CD4-positive, alpha-beta T cell treated with Interleukin-10 for 1 hour (primary cell): ENCODE data around the gene PXYLP1.

Source experiments
- DNase-seq: peaks from one replicate; pipeline ENCODE4 v3.0.0-alpha.2; 2020

The PXYLP1 gene

DNA sequence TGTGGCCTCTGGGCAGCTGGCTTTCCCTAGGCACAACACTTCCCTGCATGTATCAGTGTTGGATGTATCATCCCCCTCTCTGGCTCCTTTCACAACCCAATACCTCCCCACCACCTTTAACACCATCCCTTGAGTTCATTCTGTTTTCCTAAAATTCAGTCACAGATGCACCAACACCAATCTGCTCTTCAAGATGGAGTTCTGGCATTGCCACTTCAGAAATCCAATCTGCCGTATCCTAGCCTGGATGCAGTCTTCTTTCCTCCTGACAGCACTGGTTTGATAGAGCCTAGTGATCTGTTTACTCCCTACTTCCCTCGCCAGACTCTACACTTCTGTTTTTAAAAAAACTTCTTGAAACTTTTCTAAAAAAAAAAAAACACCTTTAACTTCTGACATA lies 21.7 kb downstream of the PXYLP1 start:
- no peak for DNase-seq

DNA sequence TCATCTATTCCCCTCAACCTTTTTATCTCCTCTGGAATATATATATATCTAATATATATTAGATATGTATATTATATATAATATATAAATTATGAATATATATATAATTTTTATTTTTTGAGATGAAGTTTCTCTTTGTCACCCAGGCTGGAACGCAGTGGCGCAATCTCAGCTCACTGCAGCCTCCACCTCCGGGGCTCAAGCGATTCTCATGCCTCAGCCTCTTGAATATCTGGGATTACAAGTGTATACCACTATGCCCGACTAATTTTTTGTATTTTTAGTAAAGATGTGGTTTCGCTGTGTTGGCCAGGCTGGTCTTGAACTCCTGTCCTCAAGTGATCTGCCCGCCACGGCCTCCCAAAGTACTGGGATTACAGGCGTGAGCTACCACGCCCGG lies 22.2 kb downstream of the PXYLP1 start:
- no peak for DNase-seq

DNA sequence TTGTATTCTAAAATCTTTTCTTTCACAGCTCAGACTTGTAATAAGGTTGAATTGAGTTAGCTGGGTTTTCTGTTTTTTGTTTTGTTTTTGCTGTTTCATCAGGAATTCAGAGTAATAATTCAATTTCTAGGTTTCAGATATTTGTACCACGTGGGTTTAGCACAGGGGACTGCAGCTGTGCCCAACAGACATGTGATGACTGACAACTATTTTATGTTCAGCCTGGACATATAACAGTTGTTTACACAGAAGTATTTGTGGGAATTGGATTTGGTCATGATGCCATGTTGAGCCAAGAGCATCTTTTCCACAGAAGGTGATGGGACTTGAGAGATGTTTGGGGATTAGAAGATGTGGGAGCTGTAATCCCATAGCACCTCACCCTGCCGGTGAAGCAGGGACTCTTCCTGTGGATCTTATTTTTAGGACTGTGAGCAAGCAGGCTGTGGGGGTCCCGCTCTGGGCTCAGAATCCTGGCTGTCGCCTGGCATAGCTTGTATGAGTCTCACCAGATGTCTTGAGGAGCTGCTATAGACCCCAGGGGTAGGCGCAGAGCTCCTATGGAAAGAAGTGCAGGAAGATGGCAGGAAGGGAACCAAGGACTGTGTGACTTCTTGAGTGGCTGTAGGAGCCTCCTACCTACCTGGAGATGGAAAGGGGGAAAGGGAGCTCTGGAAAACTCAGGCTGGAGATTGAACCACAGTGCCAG lies 23.7 kb downstream of the PXYLP1 start:
- DNase-seq, result no peak

DNA sequence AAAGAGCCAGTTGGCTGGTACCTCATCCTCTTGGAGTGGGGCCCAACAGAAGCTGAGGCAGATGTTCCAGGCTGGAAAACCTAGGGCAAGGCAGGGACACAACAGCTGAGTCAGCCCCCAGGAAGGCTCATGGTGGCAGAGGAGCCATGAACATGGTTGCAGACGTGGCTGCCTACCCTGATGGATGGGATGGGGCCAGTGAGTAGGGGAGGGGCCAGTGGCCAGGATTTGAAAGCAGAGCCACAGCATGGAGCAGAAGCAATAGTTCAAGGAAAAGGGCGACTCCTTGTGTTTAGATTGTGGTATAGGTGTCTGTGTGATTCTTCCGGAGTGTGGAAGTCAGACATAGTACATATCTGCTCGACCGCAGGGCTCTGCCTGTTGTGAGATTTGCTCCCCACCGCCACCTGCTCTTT lies 24.2 kb downstream of the PXYLP1 start:
- DNase-seq, result peak; percentile 71

DNA sequence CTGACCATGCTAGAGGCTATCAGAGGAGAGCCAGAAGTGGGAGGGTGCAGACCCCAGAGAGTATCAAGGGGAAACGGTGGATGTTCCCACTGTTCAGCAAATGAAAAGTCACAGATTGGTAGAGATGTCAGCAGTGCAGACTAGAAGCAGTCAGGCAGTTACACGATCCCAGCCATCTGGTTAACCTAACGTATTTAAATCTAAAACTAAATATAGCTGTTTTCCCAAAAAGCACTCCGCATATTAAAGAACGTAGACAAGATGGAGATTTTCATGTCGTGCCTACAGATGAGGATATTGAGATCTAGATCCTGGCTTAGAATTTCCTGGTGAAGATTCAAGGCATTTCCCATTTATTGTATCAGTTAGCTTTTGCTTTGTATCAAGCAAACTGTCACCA lies 25.2 kb downstream of the PXYLP1 start:
- DNase-seq, result no peak

DNA sequence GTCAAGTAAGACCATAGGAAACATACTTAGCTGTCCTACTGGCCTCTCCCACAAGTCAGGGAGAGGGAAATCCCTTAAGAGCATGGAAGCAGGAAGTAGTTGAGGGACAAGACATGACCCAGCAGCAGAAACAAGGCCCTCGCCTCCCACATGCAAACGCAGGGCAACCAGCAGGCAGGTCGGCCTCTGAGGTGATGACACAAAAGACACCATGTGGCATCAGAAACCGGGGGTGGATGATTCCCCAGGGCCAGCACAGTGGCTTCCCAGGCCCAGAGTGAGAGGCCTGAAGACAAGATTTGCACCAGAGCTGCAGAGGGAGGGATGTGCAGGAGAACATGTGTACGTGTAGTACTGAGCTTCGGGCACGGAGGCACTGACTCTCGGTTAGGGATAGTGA lies 26.3 kb downstream of the PXYLP1 start:
- DNase-seq, result no peak

DNA sequence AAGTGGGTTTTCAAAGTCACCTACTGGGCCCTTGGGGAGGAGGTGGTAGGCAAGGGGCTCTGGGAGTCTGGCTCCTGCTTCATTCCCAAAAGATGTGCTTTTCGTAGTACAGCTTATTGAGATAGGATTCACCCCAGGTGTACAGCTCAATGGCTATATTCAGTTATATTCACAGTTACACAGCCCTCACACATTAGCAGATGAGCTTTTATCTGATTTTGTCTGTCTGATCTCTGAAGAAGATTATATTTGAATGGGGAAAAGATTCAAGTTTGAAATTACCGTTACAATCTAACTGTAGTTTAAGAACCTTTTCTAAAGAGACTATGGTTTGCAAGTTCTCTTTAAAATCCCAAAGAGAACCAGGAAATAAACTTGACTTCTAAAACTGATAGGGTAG lies 27.3 kb downstream of the PXYLP1 start:
- DNase-seq, result no peak

DNA sequence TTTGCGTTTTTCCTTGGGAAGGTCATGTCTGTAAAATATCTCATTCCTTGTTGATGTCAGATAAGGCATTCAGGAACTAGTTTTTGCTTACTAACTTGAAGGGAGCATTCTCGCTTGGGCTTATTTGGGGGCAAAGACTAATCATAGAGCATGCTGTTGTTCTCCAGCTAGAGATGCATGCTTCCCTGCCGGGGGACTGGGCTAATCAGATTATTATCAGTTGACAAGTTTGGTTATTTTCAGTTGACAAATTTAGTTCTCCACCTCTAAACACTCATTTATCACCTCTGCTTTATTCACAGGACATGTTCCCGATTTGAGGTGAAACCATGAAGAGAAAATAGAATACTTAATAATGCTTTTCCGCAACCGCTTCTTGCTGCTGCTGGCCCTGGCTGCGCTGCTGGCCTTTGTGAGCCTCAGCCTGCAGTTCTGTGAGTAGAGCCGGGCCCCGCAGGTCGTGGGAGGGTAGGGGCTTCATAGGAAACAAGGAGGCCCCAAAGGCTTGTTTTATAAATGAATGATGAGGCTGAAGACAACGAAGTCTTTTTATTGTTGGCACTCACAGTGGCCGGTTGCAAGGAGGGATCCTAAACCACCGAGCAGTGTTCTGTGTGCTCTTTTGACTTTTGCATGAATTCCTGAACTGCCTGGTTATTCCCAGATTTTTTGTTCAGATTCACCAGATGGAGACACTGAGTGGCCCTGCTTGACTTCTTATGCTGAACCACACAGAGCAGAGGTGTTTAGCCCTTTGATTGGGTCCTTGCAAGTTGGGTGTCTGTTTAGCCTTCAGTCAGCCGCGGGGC lies 28.4 kb downstream of the PXYLP1 start:
- no peak for DNase-seq

DNA sequence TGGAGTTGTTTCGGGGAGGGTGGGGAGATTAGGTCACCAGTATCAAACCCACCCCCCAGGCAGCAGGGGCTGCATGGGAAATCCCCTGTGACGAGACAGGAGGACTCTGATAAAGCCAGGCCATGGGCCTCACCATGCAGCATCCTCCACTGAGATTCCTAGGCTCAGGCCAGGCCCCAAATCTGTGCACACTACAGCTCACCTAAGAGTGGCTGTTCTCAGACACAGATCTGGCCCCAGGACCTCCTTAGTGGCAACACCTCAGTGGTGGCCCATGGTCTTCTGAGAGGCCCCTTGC lies 29.0 kb downstream of the PXYLP1 start:
- DNase-seq, result no peak

DNA sequence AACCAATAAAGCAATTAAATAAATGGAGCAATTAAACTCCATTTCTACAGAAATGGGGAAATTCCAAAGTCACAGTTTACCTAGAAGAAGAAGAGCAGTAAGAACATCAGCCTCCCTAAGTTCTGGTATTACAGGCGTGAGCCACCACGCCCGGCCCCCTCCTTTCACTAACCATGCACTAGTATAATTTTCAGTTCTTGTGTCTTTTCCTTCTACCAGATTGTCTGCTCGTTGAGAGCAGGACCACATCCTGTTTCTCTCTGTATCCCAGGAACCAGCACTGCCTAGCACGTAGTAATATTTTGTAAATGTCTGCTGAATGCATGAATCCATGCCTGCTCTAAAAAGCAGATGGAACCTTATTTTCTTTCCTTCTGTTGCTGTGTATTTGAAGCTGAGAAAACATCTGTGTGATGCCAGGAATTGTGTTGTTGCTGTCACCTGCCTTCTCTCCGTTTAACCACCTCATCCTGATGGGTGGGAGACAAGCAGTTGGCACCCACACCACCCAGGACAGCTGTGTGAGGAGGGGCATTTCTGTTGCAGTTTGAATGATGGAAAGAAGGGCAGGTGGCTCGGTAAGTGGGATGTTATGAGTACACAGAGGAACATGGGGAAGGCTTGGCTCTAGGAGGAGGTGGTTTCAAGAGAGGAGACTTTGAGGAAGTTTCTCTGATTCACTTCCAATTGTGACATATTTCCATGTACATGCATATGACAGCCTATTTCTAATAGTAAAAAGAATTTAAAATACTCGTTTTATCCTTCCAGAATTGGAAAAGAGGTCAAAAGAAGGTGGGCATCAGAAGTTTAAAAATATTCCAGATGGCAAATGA lies 30.1 kb downstream of the PXYLP1 start:
- no peak for DNase-seq

DNA sequence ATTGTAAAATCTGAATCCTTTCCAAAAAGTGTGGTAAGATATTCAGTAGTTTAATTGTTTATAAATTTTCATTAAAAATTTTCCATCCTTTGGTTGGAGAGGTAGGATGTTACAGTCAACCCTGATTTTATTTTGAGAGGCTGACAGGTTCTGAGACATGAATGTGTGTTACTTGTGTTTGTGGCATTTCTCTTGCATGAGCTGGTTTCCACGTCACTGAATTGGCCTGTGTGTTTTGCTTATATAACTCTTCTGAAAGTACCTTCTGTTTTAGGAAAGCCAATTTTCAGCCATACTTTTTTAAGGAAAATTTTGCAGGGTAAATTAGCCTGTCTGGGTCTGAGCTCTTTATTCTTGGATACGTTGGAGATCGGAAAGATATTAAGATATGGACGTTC lies 30.7 kb downstream of the PXYLP1 start:
- DNase-seq, result no peak

DNA sequence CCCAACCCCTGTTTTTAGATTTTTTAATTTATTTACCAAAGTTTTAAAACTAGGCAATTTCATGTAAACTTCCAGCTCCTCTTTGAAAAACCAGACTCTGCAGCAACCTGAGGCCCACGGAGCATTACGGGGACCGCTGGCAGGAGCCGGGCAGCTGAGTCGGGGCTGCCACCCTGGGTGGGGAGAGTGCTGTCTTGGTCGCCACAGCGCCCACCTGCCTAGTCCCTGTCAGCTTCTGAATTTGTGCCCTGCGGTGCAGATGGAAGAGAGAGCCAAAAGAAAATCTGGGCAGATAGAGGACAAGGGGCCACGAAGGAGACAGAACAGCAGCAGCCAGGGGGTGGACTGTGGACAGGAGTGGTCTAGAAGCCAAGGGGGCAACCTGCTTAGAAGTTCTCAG lies 34.6 kb downstream of the PXYLP1 start:
- DNase-seq, result no peak

DNA sequence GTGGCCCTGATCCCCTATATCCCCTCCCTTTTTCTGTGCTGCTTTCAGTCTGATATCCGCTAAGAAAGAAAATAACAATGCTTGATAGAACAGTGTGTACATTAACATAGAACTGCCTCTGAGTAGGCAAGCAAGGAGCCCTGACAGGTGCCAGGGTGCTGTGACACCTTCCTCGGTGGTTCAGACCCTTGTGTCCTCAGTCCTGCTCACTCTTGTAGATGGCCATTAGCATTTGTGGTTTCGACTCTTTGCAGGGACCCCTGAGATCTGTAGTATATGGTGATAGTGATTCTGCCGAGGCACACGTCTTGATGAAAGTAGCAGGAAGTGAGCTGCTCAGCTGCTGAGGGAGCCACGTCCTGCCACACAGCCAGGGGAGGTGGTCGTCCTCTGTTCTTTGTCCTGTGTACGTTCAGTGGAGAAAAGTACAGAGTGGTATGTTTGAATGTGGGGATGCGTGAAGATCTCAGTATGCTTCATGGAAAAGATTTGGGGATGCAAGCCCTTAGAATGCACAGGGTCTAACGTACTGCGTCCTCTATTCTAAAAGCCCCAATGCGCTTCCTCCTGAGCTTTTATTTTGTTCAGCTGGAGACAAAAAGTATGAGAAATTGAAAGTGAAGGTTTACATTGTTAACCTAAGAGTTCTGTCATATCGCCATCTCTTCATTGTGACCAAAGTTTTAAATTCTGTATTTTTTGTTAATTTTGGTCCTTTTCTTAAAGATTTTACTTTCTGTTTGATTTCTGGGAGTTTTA lies 35.4 kb downstream of the PXYLP1 start:
- DNase-seq, result peak; percentile 39

DNA sequence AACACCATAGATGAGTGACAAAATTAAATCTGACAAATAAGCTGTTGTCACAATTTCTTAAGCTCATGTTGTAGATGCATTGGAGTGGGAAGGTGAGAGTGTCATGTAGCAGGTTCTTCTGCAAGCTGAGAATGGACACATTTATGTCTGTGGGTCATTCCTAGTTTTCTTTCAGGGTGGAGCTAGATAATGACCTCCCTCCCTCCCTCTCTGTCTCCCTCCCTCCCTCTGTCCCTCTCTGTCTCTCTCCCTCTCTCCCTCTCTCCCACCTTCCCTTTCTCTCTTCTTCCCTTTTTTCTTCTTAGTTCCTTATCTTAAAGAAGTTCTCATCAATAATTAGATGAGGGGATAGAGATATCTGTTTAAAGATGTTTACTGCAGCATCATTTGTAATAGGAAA lies 36.0 kb downstream of the PXYLP1 start:
- DNase-seq, result no peak

DNA sequence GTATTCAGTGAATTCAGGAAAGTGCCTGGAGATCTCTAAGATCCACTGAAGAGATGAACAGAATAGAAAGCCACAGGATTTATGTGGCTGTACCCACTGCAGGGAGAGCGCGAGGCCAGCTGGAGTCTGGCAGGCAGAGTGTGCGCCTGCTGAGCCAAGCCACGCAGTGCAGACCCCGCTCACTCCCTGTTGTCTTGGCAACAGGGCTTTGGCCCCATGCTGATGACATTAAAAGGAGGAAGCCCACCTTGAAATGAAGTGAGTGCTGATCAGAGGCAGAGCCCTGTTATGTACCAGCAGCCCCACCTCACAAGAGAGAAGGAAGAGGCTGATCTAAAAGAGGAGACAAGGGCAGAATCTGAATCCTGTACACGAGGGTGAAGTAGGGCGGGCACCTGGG lies 36.7 kb downstream of the PXYLP1 start:
- peak; percentile 20 for DNase-seq

DNA sequence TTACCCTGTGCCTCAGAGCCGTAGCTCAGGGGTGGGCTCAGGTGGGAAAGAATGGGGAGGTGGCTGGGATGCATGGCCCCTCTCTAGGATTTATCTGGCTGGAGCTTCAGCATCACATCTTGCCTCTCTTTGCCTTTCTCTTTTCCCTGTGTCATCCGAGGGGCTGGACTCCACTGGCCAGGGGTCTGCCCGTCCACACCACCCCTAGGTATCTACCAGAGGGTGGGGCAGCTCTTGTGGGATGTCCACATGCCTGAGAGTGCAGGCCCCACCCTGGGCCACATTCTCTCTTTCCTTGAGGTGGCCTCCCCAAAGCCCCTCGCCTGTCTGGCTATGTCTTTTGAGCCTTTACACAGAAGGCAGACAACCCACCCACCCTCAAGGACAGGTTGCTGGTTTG lies 37.2 kb downstream of the PXYLP1 start:
- DNase-seq, result no peak

DNA sequence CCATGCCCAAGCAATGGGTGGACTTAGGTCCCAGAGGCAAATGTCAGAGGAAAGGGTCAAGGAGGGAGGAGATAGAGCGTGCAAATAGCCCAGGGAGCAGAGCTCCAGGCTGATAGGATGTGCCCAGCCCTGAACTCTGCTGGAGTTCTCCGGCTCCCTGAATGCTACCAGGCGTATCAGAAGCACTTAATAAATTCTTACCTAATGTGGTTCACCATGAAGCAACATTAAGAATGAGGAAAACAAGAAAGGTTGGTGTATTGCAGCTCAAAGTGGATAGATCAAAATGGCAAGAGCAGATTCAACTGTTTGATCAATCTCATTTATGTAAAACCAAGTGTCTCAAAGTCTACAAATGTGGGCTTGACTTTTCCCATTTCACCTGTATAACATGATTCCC lies 38.3 kb downstream of the PXYLP1 start:
- no peak for DNase-seq

DNA sequence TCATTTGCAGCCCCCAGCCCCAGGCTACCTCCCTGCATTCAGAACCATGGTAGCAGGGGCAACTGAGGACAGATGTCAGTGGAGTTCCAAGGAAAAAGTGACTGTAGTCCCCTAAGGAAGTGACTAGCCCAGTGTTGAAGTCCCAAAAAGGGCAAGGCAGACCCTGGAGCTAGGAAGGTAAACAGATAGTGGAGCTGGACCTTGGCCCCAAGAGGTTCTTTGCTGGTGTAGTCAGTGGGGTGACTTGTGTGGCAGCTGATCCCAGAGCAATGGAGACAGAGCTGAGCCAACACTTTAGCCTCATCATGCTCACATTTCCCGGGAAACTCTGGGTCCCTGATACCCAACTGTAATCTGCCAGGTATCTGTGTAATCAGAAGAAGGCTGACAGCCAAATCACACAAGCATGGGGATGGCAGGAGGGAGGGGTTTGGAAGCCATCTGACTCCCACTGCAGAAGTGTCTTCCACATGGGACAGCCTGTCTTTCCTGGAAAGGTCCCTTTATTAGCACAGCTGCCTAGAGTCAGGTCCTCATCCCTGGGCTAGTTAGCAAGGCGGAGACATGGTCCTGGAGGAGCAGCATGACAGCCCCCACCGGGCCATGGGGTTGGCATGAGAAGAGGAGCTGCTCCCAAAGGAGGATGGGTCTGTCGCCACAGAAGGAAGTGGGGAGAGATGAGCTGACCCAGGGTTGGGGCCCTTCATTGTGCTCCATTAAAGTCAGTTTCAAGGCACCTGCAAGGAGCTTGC lies 39.8 kb downstream of the PXYLP1 start:
- DNase-seq, result no peak

DNA sequence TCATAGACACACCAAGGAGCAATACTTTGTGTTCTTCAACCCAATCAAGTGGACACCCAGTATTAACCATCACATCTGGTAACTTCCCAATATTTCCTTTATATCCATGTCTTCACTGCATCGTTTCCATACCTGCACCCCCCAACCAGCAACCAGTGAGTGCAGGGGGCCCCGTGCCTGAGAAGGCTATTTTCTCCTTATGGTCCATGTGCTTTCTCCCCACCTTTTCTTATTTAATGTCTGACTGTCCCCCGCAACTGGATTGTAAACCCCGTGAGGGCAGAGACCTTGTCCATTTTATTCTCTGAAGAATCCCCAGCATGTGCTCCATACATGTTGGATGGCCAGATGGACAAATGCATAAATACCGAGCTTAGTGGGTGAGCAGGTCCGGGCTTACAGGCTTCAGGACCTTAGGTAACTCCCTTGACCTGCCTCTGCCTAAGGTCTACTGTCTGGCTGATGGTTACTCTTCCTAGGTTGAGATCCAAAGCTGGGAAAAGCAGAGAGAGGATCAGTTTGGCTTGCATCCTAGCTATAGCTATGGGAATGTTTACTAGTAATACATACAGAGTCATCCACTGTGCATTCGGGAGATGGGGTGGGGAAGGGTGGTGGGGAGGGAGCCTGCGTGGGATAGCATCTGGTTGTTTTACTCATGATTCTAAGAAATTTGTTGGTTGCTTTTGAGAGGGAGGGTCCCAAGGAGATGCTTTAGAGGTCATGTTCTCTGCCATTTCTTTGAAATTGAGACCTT lies 41.5 kb downstream of the PXYLP1 start:
- no peak for DNase-seq

DNA sequence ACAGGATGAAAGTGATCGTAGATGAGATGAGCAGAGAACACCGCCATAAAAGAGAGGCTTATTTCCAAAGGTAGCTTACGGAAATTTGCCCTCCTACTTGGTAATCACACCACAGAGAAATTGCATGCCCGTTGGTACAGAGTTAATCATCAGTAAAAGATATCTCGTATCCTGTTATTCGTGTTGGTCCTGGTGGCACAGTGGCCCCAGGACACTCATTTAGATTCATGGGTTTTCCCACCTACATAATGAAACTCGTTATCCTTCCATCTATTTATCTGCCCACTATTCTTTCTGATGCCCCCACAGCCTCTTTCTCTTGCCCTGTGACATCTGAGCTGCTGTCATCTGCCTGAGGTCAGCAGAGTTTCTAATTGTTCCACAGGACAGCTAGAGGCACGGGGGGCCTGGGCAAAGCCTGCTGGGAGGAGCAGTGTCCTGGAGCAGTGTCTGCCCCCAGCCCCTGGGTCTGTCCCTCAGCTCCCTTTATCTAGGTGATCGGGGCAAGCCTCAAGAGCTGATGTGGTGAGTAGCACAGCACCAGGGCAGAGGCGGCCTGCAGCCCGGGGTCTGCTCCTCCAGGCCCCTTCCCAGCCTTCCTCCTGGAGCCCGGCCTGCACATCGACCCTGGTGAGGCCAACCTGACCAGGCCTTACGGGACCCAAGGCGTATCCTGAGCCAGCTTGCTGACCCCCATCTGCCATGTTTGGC lies 42.2 kb downstream of the PXYLP1 start:
- no peak for DNase-seq
